NCI-H524 (cell line): ENCODE data around the gene RPEL1.
A peak's percentile ranks its signal among the peaks of the same experiment; 100 is the strongest.

ENCODE experiments used
- DNase-seq, 2 experiments: peaks; one replicate each; lab custom pipeline; 2025; lab: John Stamatoyannopoulos, UW

RPEL1 gene

GRCh38 chr10:103278862-103279298 is 33.2 kb downstream of the RPEL1 start:
- peak in 1 of 2 experiments; percentile 4 for DNase-seq

DNA sequence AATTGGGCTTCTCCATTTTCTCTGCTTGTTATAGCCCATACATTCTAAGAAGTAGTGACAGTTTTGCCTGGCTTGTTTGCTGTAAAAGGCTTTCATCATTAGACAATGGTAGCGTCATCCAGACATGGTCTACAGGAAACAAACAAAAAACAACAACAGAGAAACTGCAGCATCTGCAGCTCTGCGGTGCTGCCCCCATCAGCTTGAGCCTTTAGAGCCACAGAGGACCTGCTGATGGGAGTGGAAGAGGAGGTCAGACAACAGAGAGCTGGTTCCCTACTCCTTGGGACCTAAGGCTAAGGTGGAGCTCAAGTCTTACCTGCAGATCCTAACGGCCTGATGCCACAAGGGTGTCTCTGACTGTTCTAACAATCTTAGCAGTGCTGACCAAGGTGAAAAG is 34.3 kb downstream of the RPEL1 start:
- DNase-seq, result no peak

- DNase-seq, result no peak
These were observed 34.8 kb downstream of the RPEL1 start for GRCh38 chr10:103280506-103280905.

DNA sequence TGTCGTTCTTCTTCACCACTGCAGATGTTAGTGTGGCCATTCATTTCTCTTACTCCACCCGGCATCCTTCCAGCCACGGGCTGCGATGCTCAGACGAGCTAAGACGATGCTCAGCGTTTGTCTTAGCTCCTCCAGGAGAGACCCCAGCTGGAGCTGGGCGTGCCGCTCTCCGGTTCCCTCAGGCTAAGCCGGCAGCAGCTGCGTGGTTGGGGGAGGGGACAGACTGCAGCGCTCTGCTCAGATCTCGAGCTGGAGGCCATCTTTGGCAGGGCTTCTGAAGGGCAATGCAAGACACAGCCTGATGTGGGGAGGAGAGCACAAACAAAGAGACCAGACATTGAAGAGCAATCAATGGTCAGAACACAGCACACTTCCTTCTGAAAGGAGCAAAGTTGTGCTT is 36.1 kb downstream of the RPEL1 start:
- DNase-seq, result peak; percentile 75 to 86

GRCh38 chr10:103282961-103283360 is 37.3 kb downstream of the RPEL1 start:
- no peak for DNase-seq

- no peak for DNase-seq
These were observed 38.5 kb downstream of the RPEL1 start for GRCh38 chr10:103284170-103284569.

GRCh38 chr10:103287992-103288391 is 42.3 kb downstream of the RPEL1 start:
- DNase-seq, result no peak

- no peak for DNase-seq
These were observed 45.9 kb downstream of the RPEL1 start for GRCh38 chr10:103291588-103291987.

DNA sequence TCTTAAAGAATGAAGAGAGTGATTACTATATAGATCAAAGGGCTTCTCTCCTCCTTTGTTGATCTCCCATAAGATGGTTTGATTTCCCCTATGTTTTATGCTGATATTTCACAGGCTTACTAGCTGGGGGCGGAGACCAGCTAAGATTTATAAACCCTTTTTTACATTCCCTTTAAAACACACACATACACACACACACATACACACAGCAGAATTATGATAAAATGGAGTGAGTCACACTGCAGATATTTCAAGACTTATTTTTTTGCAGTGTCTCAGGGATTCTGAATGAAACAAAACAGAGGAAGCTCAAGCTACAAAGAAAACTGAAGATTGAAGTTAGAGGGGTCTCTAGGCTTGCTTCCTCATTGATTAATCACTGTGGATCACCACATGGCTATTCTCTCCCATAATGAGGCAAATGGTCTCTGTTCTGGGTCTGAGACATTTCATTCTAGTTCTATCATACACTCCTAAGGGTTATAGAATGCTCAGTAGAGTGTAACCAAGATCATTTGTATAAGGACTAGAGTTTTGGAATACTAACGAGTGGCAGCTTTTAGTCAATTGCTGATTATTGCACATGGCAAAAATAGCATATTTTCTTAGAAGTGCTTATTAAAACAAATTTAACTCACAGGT is 49.8 kb downstream of the RPEL1 start:
- no peak for DNase-seq
